ENCODE results near the gene TMEM205. TPM values are rescaled to one million over a fixed set of nuclear protein-coding genes. Genes with fewer than 3 reads are reported as not detected.

TMEM205 gene
- total RNA-seq, 2 experiments from 2014 or later, result 8.8 to 10.4 TPM

DNA sequence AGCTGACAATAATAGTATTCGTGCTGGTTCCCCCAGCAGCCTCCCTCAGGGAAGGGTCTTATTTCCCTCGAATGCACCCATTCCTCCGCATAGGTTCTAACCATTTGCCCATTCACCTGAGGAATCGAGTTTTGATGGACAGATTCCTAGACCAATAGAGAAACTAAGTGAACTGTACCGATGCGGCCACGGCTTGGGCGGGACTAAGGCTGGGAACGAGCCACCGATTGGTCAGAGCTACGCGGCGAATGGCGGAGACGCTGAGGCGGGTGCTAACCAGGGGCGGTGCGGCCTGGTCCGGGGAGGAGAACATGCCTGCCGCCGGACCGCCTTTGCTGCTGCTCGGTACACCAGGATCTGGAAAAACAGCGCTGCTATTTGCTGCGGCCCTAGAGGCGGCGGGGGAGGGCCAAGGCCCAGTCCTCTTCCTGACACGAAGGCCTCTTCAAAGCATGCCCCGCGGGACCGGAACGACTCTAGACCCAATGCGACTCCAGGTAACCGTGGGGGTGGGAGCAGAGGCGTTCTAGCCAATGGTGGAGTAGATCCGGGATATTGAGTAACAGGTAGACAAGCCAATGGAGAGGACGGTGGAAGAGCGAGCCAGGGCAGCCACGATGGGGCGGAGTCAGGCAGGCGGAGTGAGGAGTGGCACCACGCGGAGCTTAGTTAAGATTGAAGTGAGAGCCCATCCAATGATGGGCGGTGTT, 28.5 kb upstream of the TMEM205 start, which contains the start of gene SWSAP1:
Gene SWSAP1, plus strand, starts transcription at position 234 of the 710 bp plus-strand sequence. Its CDS starts 15 bp downstream, at position 249.
- H3K4me3 ChIP-seq (ENCODE audit: low read length), result peak within 1 kb of the TSS; percentile 87
- intact Hi-C loops (cut with DNase I, micrococcal nuclease), result loop anchor here (1.0 to 10.0 kb wide), 5 partner anchors 28 to 502 kb away; partner anchors contain the start of genes ODAD3 (in 2 of the 2), PRKCSH (in 2 of the 2), CARM1 (in 1 of the 2) and CCDC159 (in 1 of the 2)
- POLR2A ChIA-PET, result interaction anchor here (0.5 to 2.7 kb wide), 32 partner anchors 9 to 1790 kb away, joined by 3 to 86 read pairs (median 4); partner anchors contain the start of genes CCDC159, ECSIT, ELOF1 and EPOR

DNA sequence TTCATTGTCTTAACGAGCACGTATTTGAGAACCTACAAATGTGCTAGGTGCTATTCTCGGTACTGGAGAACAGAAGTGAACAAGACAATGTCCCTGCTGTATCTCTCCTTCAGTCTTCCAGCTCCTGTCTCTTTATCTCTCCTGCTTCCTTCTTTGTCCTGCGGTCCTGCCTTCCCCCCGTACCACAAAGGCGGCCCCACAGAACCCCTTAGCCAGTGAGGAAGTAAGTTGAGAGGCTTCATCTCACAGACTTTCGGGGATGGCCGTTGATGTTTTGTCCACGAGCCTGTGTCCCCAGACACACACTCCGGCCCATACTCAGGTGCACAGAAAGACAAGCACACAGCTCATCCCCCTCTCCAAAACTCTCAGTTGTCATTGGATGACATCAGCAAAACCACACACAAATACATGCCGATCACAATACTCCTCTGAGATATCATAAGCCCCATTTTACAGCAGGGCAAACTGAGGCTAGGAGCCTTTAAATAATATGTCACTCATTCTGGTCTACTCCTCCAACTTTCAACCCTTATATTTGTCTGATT, 27.9 kb upstream of the TMEM205 start:
- ChIA-PET POLR2A (interaction anchor here (0.5 to 2.7 kb wide), 15 partner anchors 9 to 717 kb away, joined by 3 to 86 read pairs (median 10); partner anchors contain the start of genes CCDC159, ECSIT, ELOF1 and EPOR), CTCF (interaction anchor here (1.9 to 3.3 kb wide), 2 partner anchors 61 to 109 kb away, joined by 9 to 14 read pairs; partner anchors contain the start of genes ODAD3 and PRKCSH)
- ATAC-seq (ENCODE audit: poor library complexity) (no peak), DNase-seq (peak in 1 of 14 experiments; percentile 35)
- no peaks in the 10 kb centered on the region for H3K27me3 ChIP-seq (ENCODE audit: control insufficient read depth in 1 of 2, insufficient read depth in 2 of 2, low read length in 2 of 2)
- TF ChIP-seq, protein P1, sequence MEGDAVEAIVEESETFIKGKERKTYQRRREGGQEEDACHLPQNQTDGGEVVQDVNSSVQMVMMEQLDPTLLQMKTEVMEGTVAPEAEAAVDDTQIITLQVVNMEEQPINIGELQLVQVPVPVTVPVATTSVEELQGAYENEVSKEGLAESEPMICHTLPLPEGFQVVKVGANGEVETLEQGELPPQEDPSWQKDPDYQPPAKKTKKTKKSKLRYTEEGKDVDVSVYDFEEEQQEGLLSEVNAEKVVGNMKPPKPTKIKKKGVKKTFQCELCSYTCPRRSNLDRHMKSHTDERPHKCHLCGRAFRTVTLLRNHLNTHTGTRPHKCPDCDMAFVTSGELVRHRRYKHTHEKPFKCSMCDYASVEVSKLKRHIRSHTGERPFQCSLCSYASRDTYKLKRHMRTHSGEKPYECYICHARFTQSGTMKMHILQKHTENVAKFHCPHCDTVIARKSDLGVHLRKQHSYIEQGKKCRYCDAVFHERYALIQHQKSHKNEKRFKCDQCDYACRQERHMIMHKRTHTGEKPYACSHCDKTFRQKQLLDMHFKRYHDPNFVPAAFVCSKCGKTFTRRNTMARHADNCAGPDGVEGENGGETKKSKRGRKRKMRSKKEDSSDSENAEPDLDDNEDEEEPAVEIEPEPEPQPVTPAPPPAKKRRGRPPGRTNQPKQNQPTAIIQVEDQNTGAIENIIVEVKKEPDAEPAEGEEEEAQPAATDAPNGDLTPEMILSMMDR (IDR thresholded peaks at IDR 0.05), result no peak
- peaks cover 19% of the 10 kb centered on the region for H3K36me3 ChIP-seq (ENCODE audit: insufficient read depth, low read length)
- H3K36me3 Mint-ChIP-seq (ENCODE audit: low read depth), result peaks cover 19% of the 10 kb centered on the region
- H3K4me1 ChIP-seq (ENCODE audit: insufficient read depth, low read length), result peaks cover 42% of the 10 kb centered on the region
- H3K9me3 Mint-ChIP-seq, result no peaks in the 10 kb centered on the region
- H3K4me3 ChIP-seq (ENCODE audit: low read length), result peak overlapping the region; percentile 87
- no peaks in the 10 kb centered on the region for H3K9me3 ChIP-seq (ENCODE audit: control insufficient read depth in 1 of 2, insufficient read depth in 1 of 2, low read length in 2 of 2)
- no peaks in the 10 kb centered on the region for H3K27me3 Mint-ChIP-seq
- H3K27ac ChIP-seq (ENCODE audit: low read depth in 1 of 2, low read length in 2 of 2), result peak overlapping the region; percentile 97 to 99
- no peak overlapping the region for H3K4me3 Mint-ChIP-seq
- intact Hi-C loops (cut with DNase I, micrococcal nuclease), result loop anchor here (2.0 to 10.0 kb wide), 3 partner anchors 27 to 449 kb away; partner anchors contain the start of genes CCDC159 (in 1 of the 2), TIMM29 (in 1 of the 2), TMEM205 (in 1 of the 2) and YIPF2 (in 1 of the 2)
- H3K27ac Mint-ChIP-seq, result no peak overlapping the region
- H3K4me1 Mint-ChIP-seq (ENCODE audit: low read depth), result peaks cover 21% of the 10 kb centered on the region

More for the DNA sequence above, 28.5 kb upstream of the TMEM205 start, which contains the start of gene SWSAP1:
- H3K36me3 ChIP-seq (ENCODE audit: insufficient read depth, low read length), result peaks cover 15% of the 10 kb centered on the region
- Mint-ChIP-seq H3K27me3 (no peaks in the 10 kb centered on the region), H3K9me3 (no peaks in the 10 kb centered on the region), H3K36me3 (ENCODE audit: low read depth) (peaks cover 13% of the 10 kb centered on the region), H3K4me3 (no peak within 1 kb of the TSS), H3K4me1 (ENCODE audit: low read depth) (peaks cover 21% of the 10 kb centered on the region), H3K27ac (no peak within 1 kb of the TSS)
- ATAC-seq (ENCODE audit: poor library complexity) (peak; percentile 87), DNase-seq (peak; percentile 93 to 100 (median 95))
- CTCF ChIA-PET, result interaction anchor here (0.9 to 3.4 kb wide), 4 partner anchors 33 to 108 kb away, joined by 3 to 16 read pairs (median 12); partner anchors contain the start of genes ODAD3 and PRKCSH
- H3K9me3 ChIP-seq (ENCODE audit: control insufficient read depth in 1 of 2, insufficient read depth in 1 of 2, low read length in 2 of 2), result no peaks in the 10 kb centered on the region
- H3K27me3 ChIP-seq (ENCODE audit: control insufficient read depth in 1 of 2, insufficient read depth in 2 of 2, low read length in 2 of 2), result no peaks in the 10 kb centered on the region
- H3K27ac ChIP-seq (ENCODE audit: low read depth in 1 of 2, low read length in 2 of 2), result peak within 1 kb of the TSS; percentile 97 to 99
- peaks cover 45% of the 10 kb centered on the region for H3K4me1 ChIP-seq (ENCODE audit: insufficient read depth, low read length)
- TF ChIP-seq, protein P1 (IDR thresholded peaks at IDR 0.05), result no peak

Measured in CD4-positive, alpha-beta T cell (primary cell).